TTC549 (cell line): ENCODE measurements around the gene PPP4R3A.
"Not testable (repeated sequence)": the region's sequence is repeated elsewhere in the genome, so short reads cannot be mapped to it uniquely, and the experiment has no call there.

Experiments used
- FAIRE-seq: peaks from 2 replicates; lab custom pipeline; 2012; peaks lifted over from hg19 to GRCh38; lab: Jason Lieb, UNC

Gene PPP4R3A

GRCh38 chr14:91409240-91409639, 100.9 kb downstream of the PPP4R3A start:
- FAIRE-seq = not testable (repeated sequence)
